ENCODE data around the gene ASXL1.
"Not testable (repeated sequence)": the region's sequence is repeated elsewhere in the genome, so short reads cannot be mapped to it uniquely, and the experiment has no call there.

ASXL1 gene

GRCh38 chr20:32455171-32455900, 97.2 kb downstream of the ASXL1 start:
- no peak for DNase-seq

GRCh38 chr20:32455901-32456701, 98.0 kb downstream of the ASXL1 start:
- DNase-seq, result no peak

GRCh38 chr20:32456869-32457478, 98.8 kb downstream of the ASXL1 start:
- DNase-seq, result no peak

- DNase-seq, result no peak
Measured at GRCh38 chr20:32457479-32457986, 99.4 kb downstream of the ASXL1 start.

GRCh38 chr20:32458061-32458836, 100.1 kb downstream of the ASXL1 start:
- no peak for DNase-seq

GRCh38 chr20:32458837-32459220, 100.7 kb downstream of the ASXL1 start:
- DNase-seq, result no peak

GRCh38 chr20:32460231-32460630, 102.1 kb downstream of the ASXL1 start:
- no peak for DNase-seq

GRCh38 chr20:32460683-32461320, 102.7 kb downstream of the ASXL1 start:
- no peak for DNase-seq

GRCh38 chr20:32461836-32462600, 103.9 kb downstream of the ASXL1 start:
- DNase-seq, result no peak

GRCh38 chr20:32462900-32463641, 104.9 kb downstream of the ASXL1 start:
- no peak for DNase-seq

- no peak for DNase-seq
Measured at GRCh38 chr20:32463642-32464400, 105.7 kb downstream of the ASXL1 start.

GRCh38 chr20:32464401-32465091, 106.4 kb downstream of the ASXL1 start:
- DNase-seq, result no peak

GRCh38 chr20:32465092-32465900, 107.2 kb downstream of the ASXL1 start:
- DNase-seq, result no peak

GRCh38 chr20:32465901-32466675, 108.0 kb downstream of the ASXL1 start:
- not testable (repeated sequence) for DNase-seq

GRCh38 chr20:32466739-32467505, 108.8 kb downstream of the ASXL1 start:
- DNase-seq, result no peak

GRCh38 chr20:32467506-32468312, 109.6 kb downstream of the ASXL1 start:
- DNase-seq, result no peak

All from activated CD4-positive, alpha-beta T cell treated with anti-CD3 and anti-CD28 coated beads for 48 hours (primary cell).